ENCODE results near the gene IHH. TPM values are rescaled to one million over a fixed set of nuclear protein-coding genes. Genes with fewer than 3 reads are reported as not detected.

Gene IHH
- total RNA-seq, 1 experiment from 2014 or later = not detected

- H2BK120ac ChIP-seq (ENCODE audit: low read depth, low read length, poor library complexity, severe bottlenecking) = no peak overlapping the region
- no peak overlapping the region for H2AFZ ChIP-seq (ENCODE audit: low read length)
- no peak overlapping the region for H4K91ac ChIP-seq (ENCODE audit: insufficient read length, low read depth, low read length)
- H3K18ac ChIP-seq (ENCODE audit: insufficient read length, low read depth, low read length) = no peak overlapping the region
- no peak for DNase-seq
- Mint-ChIP-seq H3K4me3 (no peak overlapping the region), H3K27ac (no peak overlapping the region), H3K4me1 (peaks cover 9 to 12% of the 10 kb centered on the region in 2 experiments), H3K36me3 (ENCODE audit: insufficient read depth in 1 of 3, low read depth in 3 of 3) (peaks cover 0 to 17% (median 0%) of the 10 kb centered on the region in 3 experiments; a peak in 3 of 7 replicates), H3K9me3 (no peaks in the 10 kb centered on the region), H3K27me3 (ENCODE audit: low read depth) (peaks cover 13% of the 10 kb centered on the region)
- H3K14ac ChIP-seq (ENCODE audit: insufficient read depth, low read length) = no peak overlapping the region
- H2BK12ac ChIP-seq (ENCODE audit: insufficient read length, low read depth, low read length) = no peak overlapping the region
- H4K8ac ChIP-seq (replicated peaks; ENCODE audit: insufficient read length, low read depth, low read length) = no peak overlapping the region
- no peak overlapping the region for H3K23ac ChIP-seq (ENCODE audit: insufficient read length, low read depth, low read length)
- no peaks in the 10 kb centered on the region for H4K20me1 ChIP-seq (ENCODE audit: control insufficient read depth, insufficient read depth, insufficient read length)
- no peak overlapping the region for H2BK15ac ChIP-seq (ENCODE audit: low read depth, low read length)
- H2BK5ac ChIP-seq (ENCODE audit: insufficient read length, low read length) = no peak overlapping the region
- H2BK20ac ChIP-seq (ENCODE audit: low read depth, low read length, poor library complexity, severe bottlenecking) = no peak overlapping the region
- H2AK5ac ChIP-seq (ENCODE audit: insufficient read length, low read length) = no peak overlapping the region
- no peak overlapping the region for H3K4me2 ChIP-seq (ENCODE audit: insufficient read depth, insufficient read length, low read length)
- no peak overlapping the region for H3K56ac ChIP-seq (ENCODE audit: insufficient read length, low read depth, low read length)
- H3K79me2 ChIP-seq (ENCODE audit: insufficient read depth, low read length) = no peaks in the 10 kb centered on the region
- no CpG with 5 or more reads among the region's 4 CpGs for WGBS (ENCODE audit: extremely low coverage, insufficient read length, low lambda C conversion rate)
- H3K27ac ChIP-seq (ENCODE audit: insufficient read length, low read depth, low read length) = no peak overlapping the region
- no peak overlapping the region for H3K4ac ChIP-seq (ENCODE audit: low read depth, low read length)
- H3K9me3 ChIP-seq (ENCODE audit: control insufficient read depth, low read depth, low read length) = no peaks in the 10 kb centered on the region
- no peak for TF ChIP-seq CTCF (conservative IDR thresholded peaks at IDR 0.05)
- H3K4me1 ChIP-seq (ENCODE audit: insufficient read depth, low read length) = no peaks in the 10 kb centered on the region
- H3T11ph ChIP-seq (ENCODE audit: low read length) = no peak overlapping the region
- no peak overlapping the region for H3K9ac ChIP-seq (ENCODE audit: extremely low read depth, insufficient read length, low read length)
- H3K79me1 ChIP-seq (ENCODE audit: insufficient read depth, low read depth, low read length, poor library complexity, severe bottlenecking) = no peaks in the 10 kb centered on the region
- H3K27me3 ChIP-seq (ENCODE audit: insufficient read depth, low read length) = no peaks in the 10 kb centered on the region
- H3K23me2 ChIP-seq (ENCODE audit: insufficient read length, low read depth, low read length, poor library complexity, severe bottlenecking) = no peaks in the 10 kb centered on the region
- H4K5ac ChIP-seq (ENCODE audit: insufficient read length, low read depth, low read length) = no peak overlapping the region
Measured at GRCh38 chr2:219078951-219079350, 18.2 kb upstream of the IHH start.
